ENCODE data around the gene RCSD1.

- TF ChIP-seq CTCF (conservative IDR thresholded peaks at IDR 0.05; ENCODE audit: low read length) (no peak), EZH2phosphoT487 (IDR thresholded peaks at IDR 0.05; ENCODE audit: borderline replicate concordance) (no peak)
These were observed 104.2 kb downstream of the RCSD1 start for GRCh38 chr1:167734227-167734626.
